H9 (cell line): Measurements from ENCODE around the gene APOM. TPM values are rescaled to one million over a fixed set of nuclear protein-coding genes. Genes with fewer than 3 reads are reported as not detected.

Experiments used
- DNase-seq: peaks from one replicate; pipeline ENCODE4 v3.0.0-alpha.2; 2017
- H2AFZ ChIP-seq: one replicate; pipeline ENCODE4 v1.6.1; 2013; ENCODE audit warnings: mild to moderate bottlenecking, low read length, control low read depth, moderate library complexity
- H2AK5ac ChIP-seq: 2 replicates; pipeline ENCODE4 v1.6.1; 2013; ENCODE audit warnings: low read length, control low read depth, mixed read lengths; ENCODE audit not compliant: insufficient read length
- H2BK120ac ChIP-seq: one replicate; pipeline ENCODE4 v1.6.1; 2013; ENCODE audit warnings: low read depth, mild to moderate bottlenecking, low read length, control low read depth, inconsistent platforms; ENCODE audit not compliant: poor library complexity, severe bottlenecking
- H2BK12ac ChIP-seq: 2 replicates; pipeline ENCODE4 v1.6.1; 2013; ENCODE audit warnings: low read length, control low read depth, mixed read lengths, low read depth; ENCODE audit not compliant: insufficient read length
- H2BK15ac ChIP-seq: 2 replicates; pipeline ENCODE4 v1.6.1; 2013; ENCODE audit warnings: low read depth, low read length, control low read depth
- H2BK20ac ChIP-seq: one replicate; pipeline ENCODE4 v1.6.1; 2013; ENCODE audit warnings: low read depth, mild to moderate bottlenecking, low read length, control low read depth, inconsistent platforms; ENCODE audit not compliant: poor library complexity, severe bottlenecking
- H2BK5ac ChIP-seq: 2 replicates; pipeline ENCODE4 v1.6.1; 2013; ENCODE audit warnings: low read length, control low read depth, mixed read lengths; ENCODE audit not compliant: insufficient read length
- H3K14ac ChIP-seq: 2 replicates; pipeline ENCODE4 v1.6.1; 2013; ENCODE audit warnings: low read length, control low read depth; ENCODE audit not compliant: insufficient read depth
- H3K18ac ChIP-seq: 2 replicates; pipeline ENCODE4 v1.6.1; 2013; ENCODE audit warnings: low read depth, mild to moderate bottlenecking, mixed read lengths, low read length, control low read depth; ENCODE audit not compliant: insufficient read length
- H3K23ac ChIP-seq: 2 replicates; pipeline ENCODE4 v1.6.1; 2013; ENCODE audit warnings: low read length, control low read depth, mixed read lengths, low read depth; ENCODE audit not compliant: insufficient read length
- H3K23me2 ChIP-seq: 2 replicates; pipeline ENCODE4 v1.6.1; 2013; ENCODE audit warnings: low read depth, mild to moderate bottlenecking, mixed read lengths, low read length, control low read depth; ENCODE audit not compliant: insufficient read length, poor library complexity, severe bottlenecking
- H3K27ac ChIP-seq: 2 replicates; pipeline ENCODE4 v1.5.1; 2013; ENCODE audit warnings: low read length, control low read depth, mixed read lengths, low read depth; ENCODE audit not compliant: insufficient read length
- H3K27me3 ChIP-seq: 2 replicates; pipeline ENCODE4 v1.6.1; 2013; ENCODE audit warnings: low read length, control low read depth, inconsistent platforms; ENCODE audit not compliant: insufficient read depth
- H3K4ac ChIP-seq: 2 replicates; pipeline ENCODE4 v1.6.1; 2013; ENCODE audit warnings: low read depth, mild to moderate bottlenecking, control low read depth, inconsistent platforms, low read length, moderate library complexity
- H3K4me1 ChIP-seq: 2 replicates; pipeline ENCODE4 v1.6.1; 2013; ENCODE audit warnings: low read length, control low read depth, inconsistent platforms; ENCODE audit not compliant: insufficient read depth
- H3K4me2 ChIP-seq: 2 replicates; pipeline ENCODE4 v1.6.1; 2013; ENCODE audit warnings: low read length, control low read depth, mixed read lengths; ENCODE audit not compliant: insufficient read length, insufficient read depth
- H3K56ac ChIP-seq: 2 replicates; pipeline ENCODE4 v1.6.1; 2013; ENCODE audit warnings: low read depth, mild to moderate bottlenecking, mixed read lengths, low read length, control low read depth; ENCODE audit not compliant: insufficient read length
- H3K79me1 ChIP-seq: 2 replicates; pipeline ENCODE4 v1.6.1; 2013; ENCODE audit warnings: low read depth, mild to moderate bottlenecking, moderate library complexity, low read length, control low read depth, inconsistent platforms; ENCODE audit not compliant: insufficient read depth, poor library complexity, severe bottlenecking
- H3K79me2 ChIP-seq: 2 replicates; pipeline ENCODE4 v1.6.1; 2013; ENCODE audit warnings: low read length, control low read depth, inconsistent platforms; ENCODE audit not compliant: insufficient read depth
- H3K9ac ChIP-seq: 2 replicates; pipeline ENCODE4 v1.6.1; 2013; ENCODE audit warnings: low read length, control low read depth, mixed read lengths; ENCODE audit not compliant: insufficient read length; ENCODE audit errors: extremely low read depth
- H3K9me3 ChIP-seq: one replicate; pipeline ENCODE4 v1.6.1; 2013; ENCODE audit warnings: low read depth, low read length, inconsistent platforms; ENCODE audit not compliant: control insufficient read depth
- H3T11ph ChIP-seq: one replicate; pipeline ENCODE4 v1.6.1; 2013; ENCODE audit warnings: mild to moderate bottlenecking, low read length, control low read depth, inconsistent platforms
- H4K20me1 ChIP-seq: one replicate; pipeline ENCODE4 v1.6.1; 2013; ENCODE audit not compliant: control insufficient read depth, insufficient read length, insufficient read depth
- H4K5ac ChIP-seq: 2 replicates; pipeline ENCODE4 v1.6.1; 2013; ENCODE audit warnings: low read depth, mild to moderate bottlenecking, mixed read lengths, low read length, control low read depth; ENCODE audit not compliant: insufficient read length
- H4K8ac ChIP-seq: replicated peaks from 2 replicates; pipeline ENCODE4 v1.6.1; 2013; ENCODE audit warnings: low read length, control low read depth, mixed read lengths, low read depth; ENCODE audit not compliant: insufficient read length
- H4K91ac ChIP-seq: 2 replicates; pipeline ENCODE4 v1.6.1; 2013; ENCODE audit warnings: low read depth, mild to moderate bottlenecking, moderate library complexity, mixed read lengths, low read length, control low read depth; ENCODE audit not compliant: insufficient read length
- H3K27ac Mint-ChIP-seq, 3 experiments: 2 replicates in 2 of 3; 3 replicates in 1 of 3; pipeline ENCODE4 v1.8.0; 2020 to 2021; ENCODE audit warnings: mixed read lengths in 3 of 3, mild to moderate bottlenecking in 1 of 3, moderate library complexity in 1 of 3
- H3K27me3 Mint-ChIP-seq: 2 replicates; pipeline ENCODE4 v1.8.0; 2021; ENCODE audit warnings: low read depth, mild to moderate bottlenecking, moderate library complexity, mixed read lengths
- H3K36me3 Mint-ChIP-seq, 3 experiments: 2 replicates in 2 of 3; 3 replicates in 1 of 3; pipeline ENCODE4 v1.8.0; 2020 to 2021; ENCODE audit warnings: low read depth in 3 of 3, mixed read lengths in 3 of 3; ENCODE audit not compliant: insufficient read depth in 1 of 3
- H3K4me1 Mint-ChIP-seq, 2 experiments: 2 replicates each; pipeline ENCODE4 v1.8.0; 2020; ENCODE audit warnings: mixed read lengths in 2 of 2
- H3K4me3 Mint-ChIP-seq, 2 experiments: 2 replicates in 1 of 2; 3 replicates in 1 of 2; pipeline ENCODE4 v1.8.0; 2020 to 2021; ENCODE audit warnings: mild to moderate bottlenecking in 2 of 2, mixed read lengths in 2 of 2, moderate library complexity in 1 of 2
- H3K9me3 Mint-ChIP-seq, 2 experiments: 2 replicates in 1 of 2; 3 replicates in 1 of 2; pipeline ENCODE4 v1.8.0; 2020; ENCODE audit warnings: mild to moderate bottlenecking in 2 of 2, mixed read lengths in 2 of 2, moderate library complexity in 1 of 2
- WGBS: extraction: QIAGEN DNeasy Blood & Tissue Kit; methylation state at CpG from one replicate; pipeline ENCODE4 v1.1.7; 2013; ENCODE audit warnings: missing lambda C conversion rate, low lambda C conversion rate, mixed read lengths; ENCODE audit not compliant: insufficient read length; ENCODE audit errors: extremely low coverage; 5-methylcytosine and 5-hydroxymethylcytosine counted together
- total RNA-seq: library from RNA; stranded (reverse); gene quantifications from 2 replicates; pipeline ENCODE4 v1.2.1, GENCODE V29; 2021
- TF ChIP-seq, protein P1 (sequence below): fragments of 200-600 bp; sonication (generic); conservative IDR thresholded peaks from 3 replicates; pipeline ENCODE4 v1.8.0; 2021; ENCODE audit warnings: antibody characterized with exemption, mild to moderate bottlenecking

APOM gene
- total RNA-seq, 1 experiment from 2014 or later: 3.6 TPM

DNA sequence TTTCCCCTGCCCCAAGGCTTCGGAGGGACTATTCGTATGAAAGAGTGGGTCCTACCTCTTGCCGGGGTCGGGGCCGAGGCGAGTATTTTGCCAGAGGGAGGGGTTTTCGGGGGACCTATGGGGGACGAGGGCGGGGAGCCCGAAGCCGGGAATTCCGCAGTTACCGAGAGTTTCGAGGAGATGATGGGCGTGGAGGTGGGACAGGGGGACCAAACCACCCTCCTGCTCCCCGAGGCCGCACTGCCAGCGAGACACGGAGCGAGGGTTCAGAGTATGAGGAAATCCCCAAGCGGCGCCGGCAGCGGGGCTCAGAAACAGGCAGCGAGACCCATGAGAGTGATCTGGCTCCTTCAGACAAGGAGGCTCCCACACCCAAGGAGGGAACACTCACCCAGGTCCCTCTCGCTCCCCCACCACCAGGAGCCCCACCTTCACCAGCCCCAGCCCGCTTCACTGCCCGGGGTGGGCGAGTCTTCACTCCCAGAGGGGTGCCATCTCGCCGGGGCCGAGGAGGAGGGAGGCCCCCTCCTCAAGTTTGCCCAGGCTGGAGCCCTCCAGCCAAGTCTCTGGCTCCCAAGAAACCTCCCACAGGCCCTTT is 23.9 kb upstream of the APOM start:
- Mint-ChIP-seq H3K36me3 (peaks cover 80 to 100% (median 100%) of the 10 kb centered on the region in 3 experiments), H3K9me3 (no peaks in the 10 kb centered on the region), H3K27ac (peak overlapping the region in 2 of 3 experiments; percentile 68 to 81; a peak in 2 of 7 replicates), H3K4me1 (peaks cover 0 to 3% of the 10 kb centered on the region in 2 experiments; a peak in 1 of 4 replicates), H3K27me3 (no peaks in the 10 kb centered on the region; the same call in 1 of the 2 replicates), H3K4me3 (no peak overlapping the region)
- no peak for DNase-seq
- no peaks in the 10 kb centered on the region for H3K79me2 ChIP-seq
- H3K4ac ChIP-seq: no peak overlapping the region
- no peak overlapping the region for H3K4me2 ChIP-seq
- no peaks in the 10 kb centered on the region for H3K27me3 ChIP-seq
- H4K20me1 ChIP-seq: peaks cover 2% of the 10 kb centered on the region
- H3T11ph ChIP-seq: no peak overlapping the region
- no peak overlapping the region for H4K8ac ChIP-seq
- H3K18ac ChIP-seq: no peak overlapping the region
- no peak overlapping the region for H2BK15ac ChIP-seq
- no peak overlapping the region for H3K23ac ChIP-seq
- TF ChIP-seq, protein P1, sequence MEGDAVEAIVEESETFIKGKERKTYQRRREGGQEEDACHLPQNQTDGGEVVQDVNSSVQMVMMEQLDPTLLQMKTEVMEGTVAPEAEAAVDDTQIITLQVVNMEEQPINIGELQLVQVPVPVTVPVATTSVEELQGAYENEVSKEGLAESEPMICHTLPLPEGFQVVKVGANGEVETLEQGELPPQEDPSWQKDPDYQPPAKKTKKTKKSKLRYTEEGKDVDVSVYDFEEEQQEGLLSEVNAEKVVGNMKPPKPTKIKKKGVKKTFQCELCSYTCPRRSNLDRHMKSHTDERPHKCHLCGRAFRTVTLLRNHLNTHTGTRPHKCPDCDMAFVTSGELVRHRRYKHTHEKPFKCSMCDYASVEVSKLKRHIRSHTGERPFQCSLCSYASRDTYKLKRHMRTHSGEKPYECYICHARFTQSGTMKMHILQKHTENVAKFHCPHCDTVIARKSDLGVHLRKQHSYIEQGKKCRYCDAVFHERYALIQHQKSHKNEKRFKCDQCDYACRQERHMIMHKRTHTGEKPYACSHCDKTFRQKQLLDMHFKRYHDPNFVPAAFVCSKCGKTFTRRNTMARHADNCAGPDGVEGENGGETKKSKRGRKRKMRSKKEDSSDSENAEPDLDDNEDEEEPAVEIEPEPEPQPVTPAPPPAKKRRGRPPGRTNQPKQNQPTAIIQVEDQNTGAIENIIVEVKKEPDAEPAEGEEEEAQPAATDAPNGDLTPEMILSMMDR: no peak
- no peak overlapping the region for H3K14ac ChIP-seq
- no peak overlapping the region for H2BK120ac ChIP-seq
- no peak overlapping the region for H3K27ac ChIP-seq
- no peak overlapping the region for H2BK20ac ChIP-seq
- no CpG with 5 or more reads among the region's 32 CpGs for WGBS
- H4K91ac ChIP-seq: no peak overlapping the region
- no peak overlapping the region for H4K5ac ChIP-seq
- no peak overlapping the region for H2BK5ac ChIP-seq
- no peak overlapping the region for H3K9ac ChIP-seq
- H2AFZ ChIP-seq: no peak overlapping the region
- H3K23me2 ChIP-seq: no peaks in the 10 kb centered on the region
- H3K56ac ChIP-seq: no peak overlapping the region
- no peak overlapping the region for H2AK5ac ChIP-seq
- no peaks in the 10 kb centered on the region for H3K9me3 ChIP-seq
- no peaks in the 10 kb centered on the region for H3K4me1 ChIP-seq
- H3K79me1 ChIP-seq: peaks cover 3% of the 10 kb centered on the region
- H2BK12ac ChIP-seq: no peak overlapping the region
